Stimulated activated CD4-positive, alpha-beta T cell treated with anti-CD3 and anti-CD28 coated beads, Interleukin-4, amount 100 ng/mL, for 1 hour (primary cell): ENCODE results near the gene CCT8.
"Not testable (repeated sequence)": the region's sequence is repeated elsewhere in the genome, so short reads cannot be mapped to it uniquely, and the experiment has no call there.

Experiments used
- DNase-seq: peaks from one replicate; pipeline ENCODE4 v3.0.0-alpha.2; 2020

CCT8 gene

GRCh38 chr21:29017639-29018237 lies 55.7 kb downstream of the CCT8 start:
- DNase-seq: no peak

- DNase-seq: not testable (repeated sequence)
Observed at GRCh38 chr21:29011236-29011635, 62.2 kb downstream of the CCT8 start.

DNA sequence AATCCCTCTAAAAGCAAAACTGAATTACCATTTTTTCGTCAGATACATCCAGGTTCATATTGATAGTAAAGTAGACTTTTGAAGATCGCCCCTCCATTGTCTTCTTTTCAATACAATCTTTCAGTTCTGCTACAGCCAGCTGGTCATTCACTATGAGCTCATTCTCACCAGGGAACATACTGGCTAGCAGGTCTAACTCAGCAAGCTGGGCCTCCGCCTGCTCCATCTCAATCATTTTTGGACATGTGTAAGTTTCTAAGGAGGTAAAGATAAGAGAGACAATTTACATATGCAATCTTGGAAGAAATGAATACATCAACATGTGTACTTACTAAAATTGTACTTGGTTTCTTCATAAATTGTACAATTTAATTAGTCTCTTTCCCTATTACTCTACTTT lies 65.1 kb downstream of the CCT8 start:
- no peak for DNase-seq

- DNase-seq: no peak
Observed at GRCh38 chr21:29007810-29008209, 65.6 kb downstream of the CCT8 start.

DNA sequence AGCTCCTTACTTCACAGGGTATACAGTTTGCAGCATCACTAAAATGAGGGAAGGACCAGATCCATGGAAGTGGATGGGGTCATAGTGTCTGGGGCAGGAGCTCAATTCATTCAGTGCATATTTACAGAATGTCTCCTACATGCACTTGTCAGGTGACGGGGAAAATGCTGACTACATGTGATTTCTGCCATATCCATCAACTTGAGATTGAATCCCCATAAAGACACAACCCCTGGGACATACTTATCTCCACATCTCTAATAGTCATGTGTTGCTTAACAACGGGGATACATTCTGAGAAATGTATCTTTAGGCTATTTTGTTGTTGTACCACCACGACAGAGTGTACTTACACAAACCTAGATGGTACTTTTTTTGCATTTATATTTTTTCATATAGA lies 66.3 kb downstream of the CCT8 start:
- no peak for DNase-seq
